Right lobe of liver (tissue), 4 donors: ENCODE results near the gene HIRA.

ENCODE experiments used
- POLR2A ChIP-seq: fragments of 450-650 bp; IDR thresholded peaks from one replicate; pipeline ENCODE4 v1.6.1; 2017; ENCODE audit warnings: antibody characterized with exemption, mild to moderate bottlenecking
- TF ChIP-seq, protein P1 (sequence below), 4 donors: fragments of 200-600 bp in 3 of 4; fragments of 450-650 bp in 1 of 4; IDR thresholded peaks; one replicate each; pipeline versions ENCODE4 v1.5.1 to v1.8.0; 2016 to 2022; ENCODE audit warnings: antibody characterized with exemption in 4 of 4, mild to moderate bottlenecking in 2 of 4
- donor health status: DM: no; HTN: no; CAD: no.
- donor health status: DM: no; HTN: no; CAD: no.
- donor health status: DM: no; HTN: yes; CAD: no.

DNA sequence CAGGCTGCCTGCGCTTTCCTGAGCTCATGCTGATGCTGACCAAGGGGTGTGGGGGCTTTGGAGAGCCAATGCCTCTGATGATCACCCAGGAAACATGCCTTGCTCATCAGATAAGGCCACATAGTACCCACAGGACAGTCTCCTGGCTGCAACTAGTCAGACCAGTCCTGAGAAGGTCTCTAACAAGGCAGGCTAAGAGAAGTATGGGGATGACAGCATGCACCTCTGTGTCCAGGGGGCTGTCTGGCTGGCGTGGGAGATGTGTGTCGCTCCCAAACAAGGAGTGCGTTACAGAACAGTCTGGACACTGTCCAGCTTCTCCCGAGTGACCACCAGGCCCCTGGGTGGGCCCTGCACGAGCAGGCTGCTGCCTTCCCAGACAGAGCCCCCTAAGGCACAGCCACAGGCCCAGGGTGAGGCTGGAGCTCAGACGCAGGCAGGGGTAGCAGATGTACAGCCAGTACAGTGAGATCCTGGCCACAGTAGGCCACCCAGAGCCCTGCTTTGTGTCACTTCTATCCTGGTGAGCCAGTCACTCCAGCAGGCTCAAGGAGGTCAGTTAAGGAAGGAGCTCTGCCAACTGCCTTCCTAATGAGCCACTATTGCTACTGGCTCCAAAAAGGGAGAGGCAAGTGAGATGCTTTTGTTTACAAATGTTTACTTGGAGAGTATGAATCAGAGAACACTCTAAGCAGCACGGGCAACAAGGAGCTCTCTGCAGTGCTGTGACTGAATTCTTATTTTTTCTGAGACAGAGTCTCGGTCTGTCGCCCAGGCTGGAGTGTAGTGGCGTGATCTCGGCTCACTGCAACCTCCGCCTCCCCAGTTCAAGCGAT, 74.0 kb downstream of the HIRA start:
- TF ChIP-seq, protein P1, sequence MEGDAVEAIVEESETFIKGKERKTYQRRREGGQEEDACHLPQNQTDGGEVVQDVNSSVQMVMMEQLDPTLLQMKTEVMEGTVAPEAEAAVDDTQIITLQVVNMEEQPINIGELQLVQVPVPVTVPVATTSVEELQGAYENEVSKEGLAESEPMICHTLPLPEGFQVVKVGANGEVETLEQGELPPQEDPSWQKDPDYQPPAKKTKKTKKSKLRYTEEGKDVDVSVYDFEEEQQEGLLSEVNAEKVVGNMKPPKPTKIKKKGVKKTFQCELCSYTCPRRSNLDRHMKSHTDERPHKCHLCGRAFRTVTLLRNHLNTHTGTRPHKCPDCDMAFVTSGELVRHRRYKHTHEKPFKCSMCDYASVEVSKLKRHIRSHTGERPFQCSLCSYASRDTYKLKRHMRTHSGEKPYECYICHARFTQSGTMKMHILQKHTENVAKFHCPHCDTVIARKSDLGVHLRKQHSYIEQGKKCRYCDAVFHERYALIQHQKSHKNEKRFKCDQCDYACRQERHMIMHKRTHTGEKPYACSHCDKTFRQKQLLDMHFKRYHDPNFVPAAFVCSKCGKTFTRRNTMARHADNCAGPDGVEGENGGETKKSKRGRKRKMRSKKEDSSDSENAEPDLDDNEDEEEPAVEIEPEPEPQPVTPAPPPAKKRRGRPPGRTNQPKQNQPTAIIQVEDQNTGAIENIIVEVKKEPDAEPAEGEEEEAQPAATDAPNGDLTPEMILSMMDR (IDR thresholded peaks at IDR 0.05) = no peak
- TF ChIP-seq POLR2A = no peak
